HG03175 (cell line): Measurements from ENCODE around the gene SLC39A11.

Source experiments
- ATAC-seq: cut with Tn5 transposase; IDR thresholded peaks from one replicate; pipeline ENCODE4 v1.9.1; 2021; ENCODE audit warnings: mild to moderate bottlenecking, moderate library complexity; ENCODE audit not compliant: unreplicated experiment

The SLC39A11 gene

DNA sequence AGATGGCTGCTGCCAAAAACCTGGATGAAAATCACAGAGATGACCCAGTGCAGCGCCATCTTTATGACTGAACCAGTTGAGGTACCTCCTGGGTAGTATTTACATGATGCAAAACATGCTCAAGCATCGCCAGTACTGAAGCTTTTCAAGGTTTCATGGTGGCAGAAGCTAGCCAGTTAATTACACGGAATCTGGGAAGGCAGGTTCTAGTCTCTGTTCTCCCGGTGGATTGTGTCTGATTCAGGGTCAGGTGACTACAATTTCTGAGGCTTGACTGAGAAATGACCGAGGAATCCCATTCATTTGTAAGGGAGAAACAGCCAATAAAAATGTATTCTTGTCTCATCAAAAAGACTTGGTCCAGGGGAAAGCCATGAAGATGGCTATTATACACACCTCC is 209.1 kb downstream of the SLC39A11 start:
- ATAC-seq = no peak

GRCh38 chr17:72882426-72882825 is 210.1 kb downstream of the SLC39A11 start:
- ATAC-seq = no peak

GRCh38 chr17:72879877-72880276 is 212.6 kb downstream of the SLC39A11 start:
- ATAC-seq = no peak

GRCh38 chr17:72878975-72879660 is 213.4 kb downstream of the SLC39A11 start:
- ATAC-seq = no peak

GRCh38 chr17:72877348-72877747 is 215.1 kb downstream of the SLC39A11 start:
- ATAC-seq = no peak

DNA sequence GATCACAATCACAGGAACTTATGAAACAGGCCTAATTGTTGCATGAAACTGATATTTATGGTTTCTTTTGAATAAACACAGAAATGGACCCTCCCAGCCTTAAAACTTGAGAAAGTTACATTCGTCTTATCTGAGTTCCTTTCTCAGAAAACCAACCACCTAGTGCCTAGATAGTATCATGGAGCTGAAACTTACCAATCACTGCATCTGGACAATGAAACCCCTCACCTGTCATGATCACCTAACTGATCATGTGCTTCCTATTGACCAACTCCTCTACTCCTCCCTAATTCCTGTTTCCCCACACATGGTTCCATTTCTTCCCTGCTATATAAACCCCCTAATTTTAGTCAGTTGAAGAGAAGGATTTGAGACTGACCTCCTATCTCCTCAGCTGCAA is 216.1 kb downstream of the SLC39A11 start:
- no peak for ATAC-seq

- no peak for ATAC-seq
These were observed 217.1 kb downstream of the SLC39A11 start for GRCh38 chr17:72875361-72875760.

DNA sequence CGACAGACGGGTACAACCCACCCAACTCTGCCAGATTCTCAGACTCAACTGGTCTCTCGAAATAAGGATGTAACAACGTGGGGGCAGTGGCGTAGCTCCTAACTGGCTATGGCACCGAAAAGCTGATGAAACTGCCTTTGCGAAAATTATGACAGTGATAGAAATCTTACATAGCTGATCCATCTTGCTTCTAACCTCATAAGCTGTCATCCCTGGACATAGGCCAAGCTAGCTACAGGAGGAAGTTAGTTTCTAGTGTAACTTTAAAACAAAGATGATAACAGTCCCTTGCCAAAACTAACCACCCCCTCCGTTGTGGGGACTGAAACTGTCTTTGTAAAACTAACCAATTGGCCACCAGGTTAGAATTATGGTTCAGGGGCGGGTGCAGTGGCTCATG is 220.1 kb downstream of the SLC39A11 start:
- ATAC-seq = no peak

DNA sequence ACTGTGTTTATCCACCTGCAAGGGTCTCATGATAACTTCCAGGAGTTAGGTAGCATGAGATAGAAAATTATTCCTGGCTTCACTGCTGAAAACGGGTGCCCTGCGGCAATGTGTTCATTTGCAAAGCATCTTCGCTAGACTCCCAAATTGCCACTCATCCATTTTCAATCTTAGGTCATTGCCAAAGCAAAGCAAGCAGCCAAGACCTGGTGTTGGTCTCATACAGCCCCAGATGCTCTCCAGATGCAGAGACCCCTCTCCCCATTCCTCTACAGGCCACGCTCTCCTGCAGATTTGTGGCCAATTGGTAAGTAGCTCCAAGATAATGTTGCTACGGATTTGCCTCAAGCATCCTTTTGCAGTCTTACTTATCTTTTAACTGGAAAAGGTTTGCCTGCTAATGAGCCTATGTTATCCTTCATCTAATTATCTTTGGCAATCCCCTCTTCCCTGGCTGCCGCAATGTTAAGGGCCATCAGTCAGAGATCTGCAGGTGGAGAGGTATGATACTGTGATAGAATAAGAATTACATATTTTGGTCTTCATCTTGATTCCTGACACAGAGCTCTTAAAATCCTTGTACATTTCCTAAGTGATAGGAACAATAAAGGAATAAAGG is 222.0 kb downstream of the SLC39A11 start:
- ATAC-seq = no peak

GRCh38 chr17:72869630-72870029 is 222.9 kb downstream of the SLC39A11 start:
- ATAC-seq = no peak

- no peak for ATAC-seq
These were observed 226.5 kb downstream of the SLC39A11 start for GRCh38 chr17:72865954-72866353.

GRCh38 chr17:72863526-72864211 is 228.8 kb downstream of the SLC39A11 start:
- no peak for ATAC-seq

DNA sequence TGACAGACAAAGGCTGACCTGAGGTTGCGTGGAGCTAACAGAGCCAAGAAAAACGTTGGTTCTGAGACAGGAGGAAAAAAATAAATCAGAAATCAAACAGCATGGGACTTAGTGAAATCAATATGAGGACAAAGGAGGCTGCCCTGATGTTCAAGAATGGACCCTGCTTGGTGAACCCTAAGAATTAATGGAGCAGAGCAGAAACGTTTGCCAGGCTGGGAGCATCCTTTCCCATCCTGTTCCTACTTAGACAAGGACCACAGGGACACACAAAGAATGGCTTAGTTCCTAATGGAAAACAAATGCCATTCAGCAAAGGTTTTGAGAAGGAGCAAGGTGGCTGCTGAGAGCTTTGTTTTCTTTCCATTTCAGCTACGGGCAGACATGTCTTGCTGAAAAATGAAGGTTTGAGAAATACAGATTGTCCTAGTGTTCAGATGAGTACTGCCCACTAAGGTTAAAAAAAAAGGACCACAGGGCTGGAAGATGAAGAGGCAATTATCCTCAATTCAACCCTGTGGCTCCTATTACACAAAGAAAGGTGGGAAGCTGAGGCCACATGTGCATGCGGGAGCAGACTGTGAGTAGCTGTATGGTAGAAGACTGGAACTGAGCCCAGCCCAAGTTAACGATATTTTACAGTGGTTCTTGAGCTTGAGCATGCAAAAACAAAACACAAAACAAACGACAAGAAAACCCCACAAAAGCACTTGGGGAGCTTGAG is 230.1 kb downstream of the SLC39A11 start:
- no peak for ATAC-seq

DNA sequence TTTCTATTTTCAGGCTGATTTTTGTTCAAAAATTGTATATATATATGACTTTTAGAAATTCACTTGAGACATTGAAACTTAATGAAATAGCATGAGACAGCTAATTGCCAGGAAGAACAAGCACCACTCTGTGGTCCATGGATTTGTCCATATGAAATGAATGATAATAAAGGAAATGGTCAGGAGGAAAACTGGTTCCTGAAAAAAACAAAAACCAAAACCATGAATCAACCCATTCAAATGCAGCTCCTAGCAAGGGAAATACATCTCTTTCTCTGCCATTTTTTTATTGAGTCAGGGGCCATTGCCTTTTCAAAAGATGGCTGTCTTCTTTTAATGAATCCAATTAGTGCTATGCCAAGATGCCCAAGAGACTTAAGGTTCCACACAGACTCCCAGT is 230.7 kb downstream of the SLC39A11 start:
- no peak for ATAC-seq

GRCh38 chr17:72860778-72861177 is 231.7 kb downstream of the SLC39A11 start:
- ATAC-seq = no peak

DNA sequence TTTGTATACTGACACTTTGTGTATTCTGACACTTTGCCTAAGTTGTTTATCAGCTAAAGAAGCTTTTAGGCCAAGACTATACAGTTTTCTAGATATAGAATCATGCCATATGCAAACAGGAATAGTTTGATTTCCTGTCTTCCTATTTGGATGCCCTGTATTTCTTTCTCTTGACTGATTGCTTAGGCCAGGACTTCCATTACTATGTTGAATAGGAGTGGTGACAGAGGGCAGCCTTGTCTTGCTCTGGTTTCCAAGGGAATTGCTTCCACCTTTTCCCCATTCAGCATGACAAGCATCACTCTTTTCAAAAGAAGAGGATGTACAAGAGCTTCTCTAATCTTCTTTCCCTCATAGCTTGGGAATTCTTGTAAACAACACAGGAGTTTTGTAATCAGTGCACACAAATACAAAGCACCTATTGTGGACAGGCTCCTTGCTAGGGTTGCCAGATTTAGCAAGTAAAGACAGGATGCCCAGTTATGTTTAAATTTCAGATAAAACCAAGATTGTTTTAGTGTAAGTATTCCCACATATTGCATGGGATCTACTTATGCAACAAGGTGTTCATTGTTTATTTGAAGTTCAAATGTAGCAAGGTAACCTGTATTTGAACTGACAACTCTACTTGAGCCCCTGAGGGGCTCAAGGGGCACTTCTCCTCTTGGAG is 233.5 kb downstream of the SLC39A11 start:
- ATAC-seq = no peak

DNA sequence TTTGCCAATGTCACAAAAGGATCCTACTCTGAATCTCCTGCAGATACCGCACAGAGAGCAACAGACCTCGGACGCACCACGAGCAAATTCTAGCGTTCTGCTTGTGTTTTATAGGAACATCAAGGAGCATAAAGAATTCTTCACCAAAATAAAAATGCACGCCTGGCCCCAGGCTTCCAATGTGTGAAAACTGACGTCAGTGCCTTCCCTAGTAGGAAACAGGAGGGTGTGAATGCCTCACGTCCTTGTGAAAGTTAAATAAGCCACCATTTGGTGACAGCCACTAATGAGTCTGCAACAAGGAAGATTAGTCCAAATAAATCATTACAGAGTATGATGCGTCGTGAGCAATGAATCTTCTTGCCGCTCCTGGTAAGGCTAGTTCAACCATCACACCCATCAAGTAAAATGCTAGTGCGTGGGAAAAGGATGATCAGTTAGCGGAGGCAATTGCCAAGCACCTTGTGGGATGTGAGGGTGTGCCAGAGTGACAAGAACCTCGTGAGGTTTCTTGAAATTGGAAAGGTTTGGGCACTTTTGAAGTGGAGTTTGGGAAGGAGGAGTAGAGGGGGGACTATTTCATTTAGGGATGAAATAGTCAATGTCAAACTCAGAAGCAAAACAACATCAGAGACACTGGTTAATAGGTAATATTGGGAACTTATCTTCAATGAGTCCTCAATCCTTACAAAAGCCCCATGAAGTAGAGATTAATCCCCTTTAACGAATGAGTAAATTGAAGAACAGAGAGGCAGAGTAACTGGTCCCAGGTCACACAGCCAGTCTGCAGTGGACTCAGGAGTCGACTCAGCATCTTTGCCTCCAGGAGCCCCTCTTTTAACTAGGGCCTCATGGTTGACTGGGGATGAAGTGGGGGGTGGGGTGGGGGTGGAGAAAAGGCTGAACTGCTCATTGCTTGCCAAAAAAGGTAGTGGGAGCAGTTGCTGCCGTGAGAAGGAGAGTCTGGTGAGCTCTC is 238.8 kb downstream of the SLC39A11 start:
- no peak for ATAC-seq

DNA sequence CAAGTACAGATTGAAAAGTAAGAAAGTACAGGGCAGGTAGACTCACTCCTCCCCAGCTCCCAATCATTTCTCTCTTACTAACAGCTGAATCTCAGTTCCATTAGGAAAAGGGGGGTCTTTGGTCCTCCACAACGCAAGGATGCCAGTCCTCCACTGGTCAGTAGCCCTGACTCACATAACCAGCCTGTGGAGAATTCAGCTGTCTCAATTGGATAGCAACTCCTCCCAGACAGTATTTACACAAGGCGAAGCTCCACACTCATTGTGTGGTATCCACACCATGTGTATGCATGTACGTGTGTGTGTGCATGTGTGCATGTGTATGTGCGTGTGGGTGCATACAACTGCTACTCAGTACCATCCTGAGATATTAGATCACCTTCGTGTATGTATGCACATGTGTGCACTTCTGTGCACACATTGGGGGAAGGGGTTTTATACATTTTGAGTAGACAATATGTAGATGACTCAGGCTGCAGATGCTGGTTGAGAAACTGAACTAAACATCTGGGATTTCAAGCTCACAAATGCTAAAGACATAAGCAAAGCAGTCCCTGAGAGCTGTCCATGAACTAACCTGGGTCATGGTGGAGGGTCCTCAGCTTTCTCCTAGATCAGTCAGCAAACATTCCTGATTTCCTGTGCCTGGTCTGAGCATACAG is 240.1 kb downstream of the SLC39A11 start:
- ATAC-seq = no peak

GRCh38 chr17:72850410-72851118 is 241.9 kb downstream of the SLC39A11 start:
- ATAC-seq = no peak
